KMS-11 (cell line): ENCODE measurements around the gene ROR1.
A peak's percentile ranks its signal among the peaks of the same experiment; 100 is the strongest.

Experiments
- H2AFZ ChIP-seq: fragments of 200-600 bp; sonication (generic); 2 replicates; pipeline ENCODE4 v1.6.1; 2016; ENCODE audit warnings: antibody characterized with exemption, mixed run types, low read depth
- H3K27ac ChIP-seq: fragments of 200-600 bp; sonication (generic); 2 replicates; pipeline ENCODE4 v1.6.1; 2016; ENCODE audit warnings: mild to moderate bottlenecking, mixed run types
- H3K27me3 ChIP-seq: fragments of 200-600 bp; sonication (generic); 2 replicates; pipeline ENCODE4 v1.6.1; 2017; ENCODE audit warnings: mild to moderate bottlenecking, low read depth, mixed run types, moderate library complexity; ENCODE audit not compliant: insufficient read depth
- H3K36me3 ChIP-seq: fragments of 200-600 bp; sonication (generic); 2 replicates; pipeline ENCODE4 v1.6.1; 2017; ENCODE audit warnings: mild to moderate bottlenecking, mixed run types; ENCODE audit not compliant: insufficient read depth
- H3K4me1 ChIP-seq: fragments of 200-600 bp; sonication (generic); 2 replicates; pipeline ENCODE4 v1.6.1; 2016; ENCODE audit warnings: mild to moderate bottlenecking, low read depth, mixed run types; ENCODE audit not compliant: poor library complexity, severe bottlenecking
- H3K4me2 ChIP-seq: fragments of 200-600 bp; sonication (generic); 2 replicates; pipeline ENCODE4 v1.7.0; 2016; ENCODE audit warnings: mild to moderate bottlenecking, mixed run types
- H3K4me3 ChIP-seq: fragments of 200-600 bp; sonication (generic); IDR thresholded peaks from 2 replicates; pipeline ENCODE4 v1.6.1; 2017; ENCODE audit warnings: low read depth, low read length, mixed read lengths; ENCODE audit not compliant: insufficient read depth
- H3K79me2 ChIP-seq: fragments of 200-600 bp; sonication (generic); 2 replicates; pipeline ENCODE4 v1.6.1; 2016; ENCODE audit warnings: low read depth, mixed run types; ENCODE audit not compliant: insufficient read depth
- H3K9ac ChIP-seq: fragments of 200-600 bp; sonication (generic); 2 replicates; pipeline ENCODE4 v1.6.1; 2016; ENCODE audit warnings: mild to moderate bottlenecking, mixed run types
- H4K20me1 ChIP-seq: fragments of 200-600 bp; sonication (generic); 2 replicates; pipeline ENCODE4 v1.6.1; 2016; ENCODE audit warnings: mild to moderate bottlenecking, mixed run types; ENCODE audit not compliant: insufficient read depth
- CTCF ChIP-seq: fragments of 200-600 bp; sonication (generic); conservative IDR thresholded peaks from 2 replicates; pipeline ENCODE4 v1.6.1; 2017; ENCODE audit warnings: low read depth, mild to moderate bottlenecking, antibody characterized with exemption, low read length, moderate library complexity, mixed read lengths

ROR1 gene

DNA sequence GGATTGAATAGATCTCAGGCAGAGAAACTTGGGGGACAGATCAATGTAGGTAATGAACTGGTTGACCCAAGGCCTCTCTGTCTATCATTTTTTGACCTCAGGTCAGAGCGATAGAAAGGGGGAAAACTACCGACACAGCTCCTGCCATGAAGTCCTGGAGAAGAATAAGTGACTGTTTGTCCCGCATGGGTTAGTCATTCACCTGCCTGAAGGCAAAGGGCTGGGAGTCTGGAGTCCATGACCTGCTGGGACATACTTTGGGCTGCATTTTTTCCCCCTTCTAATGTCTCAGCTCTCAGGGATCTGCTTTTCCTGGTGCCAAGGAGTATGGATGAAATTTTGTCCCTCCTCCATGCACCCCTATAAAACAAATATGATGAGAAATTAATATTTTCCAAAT, 1.6 kb upstream of the ROR1 start:
- Histone ChIP-seq H3K4me3 (no peak overlapping the region), H3K4me1 (peaks cover 42% of the 10 kb centered on the region), H3K27me3 (no peaks in the 10 kb centered on the region), H3K36me3 (no peaks in the 10 kb centered on the region), H4K20me1 (no peaks in the 10 kb centered on the region), H3K27ac (no peak overlapping the region), H3K9ac (no peak overlapping the region), H2AFZ (0 out of 2 replicates have a peak overlapping the region, but pooled peaks have one; percentile 47), H3K4me2 (no peak overlapping the region), H3K79me2 (no peaks in the 10 kb centered on the region; the same call in 1 of the 2 replicates)
- TF ChIP-seq CTCF, result no peak

- Histone ChIP-seq H3K4me3 (peak overlapping the region; percentile 32), H3K36me3 (no peaks in the 10 kb centered on the region), H4K20me1 (no peaks in the 10 kb centered on the region), H3K27me3 (no peaks in the 10 kb centered on the region), H3K79me2 (no peaks in the 10 kb centered on the region; the same call in 1 of the 2 replicates), H3K4me1 (peaks cover 47% of the 10 kb centered on the region), H2AFZ (peak overlapping the region; percentile 47), H3K9ac (no peak overlapping the region), H3K27ac (no peak overlapping the region; the same call in 1 of the 2 replicates), H3K4me2 (peak overlapping the region; percentile 46)
- no peak for TF ChIP-seq CTCF
Observed at GRCh38 chr1:63772876-63773275, 941 bp upstream of the ROR1 start.

DNA sequence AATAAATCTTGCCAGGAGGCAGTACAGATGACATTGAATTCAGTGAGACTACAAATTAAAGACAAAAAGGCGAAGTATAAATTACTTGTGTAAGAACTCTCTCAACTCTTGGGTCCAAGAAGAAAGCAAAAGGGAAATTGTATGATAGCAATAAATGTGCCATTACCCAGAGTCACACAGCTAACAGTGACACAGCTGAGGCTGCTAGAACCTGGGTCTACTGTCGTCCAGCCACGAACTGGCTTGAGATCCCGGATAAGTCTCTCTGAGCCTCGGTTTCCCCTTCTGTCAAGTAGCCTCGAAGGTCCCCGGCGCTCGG, 362 bp upstream of the ROR1 start:
- peak overlapping the region; percentile 14; the same call in 1 of the 2 replicates for H3K9ac ChIP-seq
- peak overlapping the region; percentile 47 for H2AFZ ChIP-seq
- H3K27ac ChIP-seq, result peak overlapping the region; percentile 8; the same call in 1 of the 2 replicates
- peak overlapping the region; percentile 32 for H3K4me3 ChIP-seq
- TF ChIP-seq CTCF, result no peak
- H3K27me3 ChIP-seq, result no peaks in the 10 kb centered on the region
- no peaks in the 10 kb centered on the region for H4K20me1 ChIP-seq
- H3K4me1 ChIP-seq, result peaks cover 47% of the 10 kb centered on the region
- H3K4me2 ChIP-seq, result peak overlapping the region; percentile 46
- no peaks in the 10 kb centered on the region for H3K36me3 ChIP-seq
- H3K79me2 ChIP-seq, result no peaks in the 10 kb centered on the region; the same call in 1 of the 2 replicates

DNA sequence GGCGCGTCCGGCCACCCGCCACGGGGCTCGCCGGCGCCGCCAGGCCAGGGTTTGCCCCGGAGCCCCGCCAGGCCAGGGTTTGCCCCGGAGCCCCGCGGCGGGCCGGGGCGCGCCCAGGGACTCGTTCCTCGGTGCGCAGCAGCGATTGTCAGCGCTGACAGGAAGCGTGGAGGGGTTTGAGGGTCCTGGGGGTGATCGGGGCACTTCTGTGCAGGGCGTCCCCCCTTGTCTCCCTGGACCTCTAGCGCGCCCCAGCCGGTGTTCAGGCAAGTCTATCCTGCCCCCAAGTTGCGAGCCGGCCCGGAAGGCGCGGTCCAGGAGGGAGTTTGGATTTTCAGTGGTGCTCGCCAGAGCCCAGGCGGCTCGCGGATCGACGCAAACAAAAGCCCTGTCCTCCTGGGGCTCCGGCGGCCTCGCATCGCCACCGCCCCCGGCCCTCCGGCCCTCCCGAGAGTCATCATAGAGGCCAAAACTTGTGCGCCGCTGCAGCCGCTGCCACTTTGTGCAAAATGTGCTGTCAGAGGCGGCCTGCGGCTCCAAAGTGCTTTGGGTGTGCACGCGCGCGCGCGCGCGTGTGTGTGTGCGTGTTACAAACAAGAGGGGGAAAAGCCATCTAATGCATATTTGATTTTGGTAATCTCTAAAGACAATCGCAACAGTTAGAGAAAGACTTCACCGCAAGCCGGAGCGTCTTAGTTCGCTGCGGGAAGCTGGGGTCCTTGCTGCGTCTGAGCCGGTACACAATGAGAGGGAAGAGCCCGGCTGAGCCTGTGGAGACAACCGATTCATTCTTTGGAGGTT, 1.0 kb downstream of the ROR1 start:
- no peak overlapping the region; the same call in 1 of the 2 replicates for H3K9ac ChIP-seq
- H2AFZ ChIP-seq, result peak overlapping the region; percentile 36; the same call in 1 of the 2 replicates
- peaks cover 47% of the 10 kb centered on the region for H3K4me1 ChIP-seq

More for the DNA sequence above, 1.0 kb downstream of the ROR1 start:
- H3K79me2 ChIP-seq, result no peaks in the 10 kb centered on the region; the same call in 1 of the 2 replicates
- H3K27me3 ChIP-seq, result no peaks in the 10 kb centered on the region
- no peaks in the 10 kb centered on the region for H4K20me1 ChIP-seq
- peak overlapping the region; percentile 69 for H3K4me2 ChIP-seq
- no peak for TF ChIP-seq CTCF
- no peak overlapping the region for H3K4me3 ChIP-seq
- no peaks in the 10 kb centered on the region for H3K36me3 ChIP-seq
- no peak overlapping the region for H3K27ac ChIP-seq
